GM19452 (cell line): ENCODE measurements around the gene CNOT9.

ENCODE experiments used
- ATAC-seq: cut with Tn5 transposase; IDR thresholded peaks from one replicate; pipeline ENCODE4 v1.9.1; 2021; ENCODE audit not compliant: unreplicated experiment

Gene CNOT9

DNA sequence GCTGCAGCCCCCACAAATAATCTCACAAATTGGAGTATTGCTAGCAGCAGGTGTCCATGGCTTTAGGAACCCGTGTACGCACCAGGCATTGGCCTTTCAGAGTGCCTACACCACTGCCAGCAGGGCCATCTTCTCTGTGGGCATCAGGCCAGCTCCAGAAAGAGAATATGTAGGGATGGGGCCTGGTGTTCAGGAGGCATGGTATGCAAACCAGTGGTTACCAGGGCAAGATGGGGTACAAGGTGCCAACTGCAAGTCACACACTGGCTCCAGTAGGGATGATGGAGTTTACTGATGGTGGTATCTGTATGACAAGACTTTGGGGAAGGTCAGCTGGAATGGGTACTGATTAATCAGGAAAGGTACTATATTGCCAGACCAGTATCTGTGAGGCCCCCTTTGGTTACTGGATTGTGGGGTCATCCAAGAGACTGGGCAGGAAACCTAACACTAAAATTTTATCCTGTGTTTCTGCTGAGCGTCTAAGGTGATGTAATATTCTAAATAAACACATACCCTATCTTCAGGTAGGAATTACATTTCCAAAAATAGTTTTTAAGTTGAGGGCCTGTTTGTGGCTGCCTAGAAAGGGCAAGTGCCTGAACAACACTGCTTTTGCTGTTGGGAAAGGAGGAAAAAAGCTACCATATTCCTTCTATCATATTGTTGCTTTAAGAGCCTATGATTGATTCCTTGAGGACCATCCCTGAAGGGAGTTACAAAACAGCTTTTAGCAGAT lies 9.0 kb downstream of the CNOT9 start:
- no peak for ATAC-seq

DNA sequence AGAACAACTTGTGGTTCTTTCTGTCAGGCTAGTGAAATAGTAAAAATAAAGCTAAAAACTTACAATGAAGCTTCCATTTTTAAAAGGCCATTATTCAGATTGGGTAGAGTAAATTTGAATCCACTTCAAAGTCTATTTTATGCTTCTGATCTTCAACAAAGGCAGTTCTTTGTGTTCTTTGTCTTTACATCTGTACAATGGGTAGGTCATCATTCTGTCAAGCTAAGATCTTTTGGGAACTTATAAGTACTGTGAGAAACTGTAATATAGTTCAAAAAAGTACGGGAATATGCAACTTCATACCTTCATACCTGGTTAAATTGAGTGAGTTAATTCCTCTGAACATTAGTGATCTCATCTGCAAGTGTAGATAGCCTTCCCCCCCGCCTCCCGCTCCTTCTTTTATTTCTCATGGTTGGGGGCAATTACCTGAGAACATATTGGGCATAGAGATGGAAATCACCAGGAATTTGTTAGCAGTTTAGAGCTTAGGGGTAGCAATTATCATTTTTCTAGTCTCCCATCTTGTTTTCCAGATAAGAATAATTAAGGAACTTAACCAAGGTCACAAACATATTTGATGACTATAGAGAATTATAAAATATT lies 9.7 kb downstream of the CNOT9 start:
- no peak for ATAC-seq

DNA sequence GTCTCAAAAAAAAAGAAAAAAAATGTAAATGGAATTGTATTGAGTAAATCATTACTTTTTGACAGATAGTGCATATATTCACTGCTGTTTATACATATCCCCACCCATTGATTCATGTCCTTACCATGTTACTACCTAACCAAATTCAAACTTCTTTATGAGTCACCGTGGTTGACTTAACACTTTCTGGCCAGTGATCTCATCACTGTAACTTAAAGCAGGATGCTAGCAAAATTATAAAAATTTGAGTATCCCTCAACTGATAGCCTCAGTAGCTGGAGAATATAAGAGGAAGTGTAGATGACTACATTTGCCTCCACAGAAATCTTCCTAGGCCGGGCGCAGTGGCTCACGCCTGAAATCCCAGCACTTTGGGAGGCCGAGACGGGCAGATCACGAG lies 13.4 kb downstream of the CNOT9 start:
- peak; percentile 83 for ATAC-seq

DNA sequence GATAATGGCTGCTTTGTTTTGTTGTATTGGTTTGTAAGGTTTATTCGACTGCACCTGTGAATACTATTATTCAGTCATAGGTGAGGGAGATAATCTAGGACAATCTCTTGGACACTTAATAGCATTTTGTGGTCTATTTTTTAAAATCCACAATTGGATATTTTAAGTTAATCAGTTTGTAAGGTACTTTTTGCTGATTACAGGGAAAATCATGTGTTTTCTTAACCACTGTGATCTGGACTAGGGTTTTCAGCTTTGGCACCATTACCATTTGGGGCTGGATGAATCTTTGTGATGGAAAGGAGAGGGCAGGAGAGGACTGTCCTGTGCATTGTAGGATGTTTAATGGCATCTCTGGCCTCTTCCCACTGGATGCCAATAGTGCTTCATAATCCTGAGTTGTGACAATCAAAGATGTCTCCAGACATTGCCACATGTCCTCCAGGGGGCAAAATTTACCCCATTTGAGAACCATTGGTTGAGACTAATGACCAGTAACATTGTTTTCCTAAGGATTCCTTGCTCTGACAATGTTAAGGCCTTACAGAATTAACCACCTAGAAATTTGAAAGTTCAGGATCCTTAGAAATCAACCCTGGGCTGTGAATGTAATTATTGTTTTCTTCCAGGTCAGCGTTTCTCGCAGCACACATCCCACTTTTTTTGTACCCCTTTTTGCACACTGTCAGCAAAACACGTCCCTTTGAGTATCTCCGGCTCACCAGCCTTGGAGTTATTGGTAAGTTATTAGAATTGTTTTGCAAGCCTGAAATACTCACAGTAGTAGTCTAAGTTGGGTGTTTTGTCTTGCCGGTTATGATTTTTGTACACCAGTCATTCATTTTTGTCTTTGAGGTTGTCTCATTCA lies 15.6 kb downstream of the CNOT9 start:
- ATAC-seq = no peak

GRCh38 chr2:218585541-218585940 lies 16.9 kb downstream of the CNOT9 start:
- no peak for ATAC-seq

DNA sequence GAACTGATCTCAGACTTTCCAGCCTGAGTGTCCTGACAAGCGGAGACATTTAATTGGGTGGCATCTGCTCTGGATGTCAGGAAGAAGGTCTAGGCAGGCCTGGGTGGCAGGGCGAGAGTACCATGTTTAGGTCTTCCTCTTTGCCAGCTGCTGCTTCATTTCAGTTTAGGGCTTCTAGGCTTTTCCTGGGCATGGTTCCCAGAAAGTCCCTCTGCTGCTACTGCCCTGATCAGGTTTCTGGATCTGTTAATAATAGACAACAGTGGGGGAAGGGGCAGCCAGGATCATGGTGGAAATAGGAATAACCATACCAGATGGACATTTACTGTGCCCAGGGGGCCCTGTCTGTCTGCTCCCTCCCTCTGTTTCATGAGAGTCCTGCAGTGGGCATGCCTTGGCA lies 36.8 kb downstream of the CNOT9 start:
- no peak for ATAC-seq

- no peak for ATAC-seq
Measured at GRCh38 chr2:218607436-218608115, 38.9 kb downstream of the CNOT9 start, which contains the start of gene PLCD4. PLCD4 (plus strand) TSS chr2:218607899; CDS start chr2:218615740, 7,841 bp downstream.

DNA sequence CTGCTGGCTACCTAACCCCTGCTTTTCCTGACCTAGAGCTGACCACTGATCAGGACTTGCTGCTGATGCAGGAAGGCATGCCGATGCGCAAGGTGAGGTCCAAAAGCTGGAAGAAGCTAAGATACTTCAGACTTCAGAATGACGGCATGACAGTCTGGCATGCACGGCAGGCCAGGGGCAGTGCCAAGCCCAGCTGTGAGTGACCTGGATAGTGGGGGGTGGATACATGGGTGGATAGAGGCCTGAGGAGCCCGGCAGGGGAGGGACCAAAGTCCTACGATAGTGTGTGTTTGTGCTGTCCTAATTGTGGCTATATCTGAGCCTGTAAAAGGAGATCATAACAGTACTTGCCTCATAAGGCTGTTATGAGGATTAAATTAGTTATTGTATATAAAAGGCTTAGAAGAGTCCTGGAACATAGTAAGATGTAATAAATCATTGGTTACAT lies 47.3 kb downstream of the CNOT9 start:
- no peak for ATAC-seq

DNA sequence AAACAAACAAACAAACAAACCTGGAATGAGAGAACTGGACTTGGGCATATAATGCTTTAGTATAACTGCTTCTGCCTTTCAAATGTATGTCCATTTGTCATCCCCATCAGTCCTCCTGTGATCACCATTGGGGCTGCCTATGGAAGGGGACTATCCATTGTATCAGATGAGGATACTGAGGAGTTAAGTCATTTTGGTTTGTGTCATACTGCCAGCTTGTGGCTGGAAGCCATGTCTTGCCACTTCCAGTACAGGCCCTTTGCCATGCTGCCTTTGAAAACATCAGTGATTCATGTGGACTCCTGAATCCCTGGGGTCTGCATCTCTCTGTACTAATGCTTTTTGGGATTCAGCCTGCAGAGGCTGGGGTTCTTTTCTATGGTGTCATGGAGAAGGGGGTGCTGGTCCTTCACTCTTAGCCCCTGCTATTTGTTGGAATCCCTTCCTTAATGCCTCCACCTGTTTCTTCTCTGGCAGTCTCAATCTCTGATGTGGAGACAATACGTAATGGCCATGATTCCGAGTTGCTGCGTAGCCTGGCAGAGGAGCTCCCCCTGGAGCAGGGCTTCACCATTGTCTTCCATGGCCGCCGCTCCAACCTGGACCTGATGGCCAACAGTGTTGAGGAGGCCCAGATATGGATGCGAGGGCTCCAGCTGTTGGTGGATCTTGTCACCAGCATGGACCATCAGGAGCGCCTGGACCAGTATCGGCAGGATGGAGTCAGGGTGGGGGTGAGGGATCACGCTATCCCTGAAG lies 49.6 kb downstream of the CNOT9 start:
- ATAC-seq = no peak

GRCh38 chr2:218621007-218621406 lies 52.4 kb downstream of the CNOT9 start:
- no peak for ATAC-seq

DNA sequence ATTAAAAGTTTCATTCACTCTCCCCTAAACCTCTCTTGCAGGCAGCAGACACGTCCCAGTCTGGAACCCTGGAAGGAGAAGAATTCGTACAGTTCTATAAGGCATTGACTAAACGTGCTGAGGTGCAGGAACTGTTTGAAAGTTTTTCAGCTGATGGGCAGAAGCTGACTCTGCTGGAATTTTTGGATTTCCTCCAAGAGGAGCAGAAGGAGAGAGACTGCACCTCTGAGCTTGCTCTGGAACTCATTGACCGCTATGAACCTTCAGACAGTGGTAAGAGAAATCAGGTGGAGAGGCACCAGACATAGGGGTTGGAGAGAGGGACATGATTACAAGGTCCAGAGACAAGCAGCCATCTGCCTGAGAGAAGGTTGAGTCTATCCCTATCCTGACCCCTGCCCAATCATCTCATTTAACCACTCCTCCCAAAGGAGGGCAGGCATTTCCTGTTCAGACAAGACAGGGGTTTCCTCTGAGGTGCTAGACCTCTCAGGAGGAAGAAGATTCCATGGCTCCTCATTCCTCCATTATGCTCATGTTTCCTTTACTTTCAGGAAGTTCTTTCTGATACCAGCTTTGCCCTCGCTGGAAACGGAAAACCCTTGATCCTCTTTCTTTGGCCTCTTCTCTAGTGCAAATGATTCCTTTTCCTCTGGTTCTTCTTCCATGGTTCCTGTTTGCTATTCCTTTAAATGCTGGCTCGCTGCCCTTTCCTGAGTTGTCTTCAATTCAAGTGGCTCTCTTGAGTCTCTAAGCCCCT lies 54.1 kb downstream of the CNOT9 start:
- ATAC-seq = no peak

GRCh38 chr2:218623366-218623705 lies 54.7 kb downstream of the CNOT9 start:
- ATAC-seq = no peak

DNA sequence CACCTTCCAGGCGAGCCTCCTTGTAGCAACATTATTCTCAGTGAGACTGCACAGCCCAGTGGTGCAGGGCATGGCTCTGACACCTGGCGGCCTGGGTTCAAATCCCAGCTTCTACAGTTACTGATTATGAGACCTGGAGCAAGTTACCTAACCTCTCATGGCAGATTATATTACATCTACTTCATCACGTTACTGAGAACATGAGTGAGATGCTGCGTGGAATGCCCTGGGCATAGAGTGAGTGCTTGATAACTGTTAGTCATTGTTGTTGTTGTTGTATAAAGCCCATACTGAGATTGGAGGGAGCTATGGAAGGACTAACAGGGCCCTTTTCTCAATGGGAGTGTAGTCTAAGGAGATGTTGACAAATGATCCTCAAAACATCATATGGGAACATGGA lies 57.7 kb downstream of the CNOT9 start:
- ATAC-seq = no peak

GRCh38 chr2:218627939-218628338 lies 59.3 kb downstream of the CNOT9 start:
- ATAC-seq = no peak

DNA sequence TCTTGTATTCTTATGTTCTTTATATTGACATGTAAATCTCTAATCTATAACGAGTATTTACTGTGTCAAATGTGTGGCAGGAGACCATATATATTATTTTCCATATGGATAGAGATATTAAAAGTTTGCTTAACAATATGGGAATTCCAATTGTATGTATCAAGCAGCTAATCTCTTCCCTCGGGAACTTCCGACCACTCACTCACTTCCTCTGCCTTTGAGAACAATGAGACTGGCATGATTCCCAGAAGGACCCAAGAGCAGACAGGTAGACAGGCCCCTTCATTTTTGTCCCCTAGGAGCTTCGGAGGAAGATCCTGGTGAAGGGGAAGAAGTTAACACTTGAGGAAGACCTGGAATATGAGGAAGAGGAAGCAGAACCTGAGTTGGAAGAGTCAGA lies 63.2 kb downstream of the CNOT9 start:
- ATAC-seq = no peak

DNA sequence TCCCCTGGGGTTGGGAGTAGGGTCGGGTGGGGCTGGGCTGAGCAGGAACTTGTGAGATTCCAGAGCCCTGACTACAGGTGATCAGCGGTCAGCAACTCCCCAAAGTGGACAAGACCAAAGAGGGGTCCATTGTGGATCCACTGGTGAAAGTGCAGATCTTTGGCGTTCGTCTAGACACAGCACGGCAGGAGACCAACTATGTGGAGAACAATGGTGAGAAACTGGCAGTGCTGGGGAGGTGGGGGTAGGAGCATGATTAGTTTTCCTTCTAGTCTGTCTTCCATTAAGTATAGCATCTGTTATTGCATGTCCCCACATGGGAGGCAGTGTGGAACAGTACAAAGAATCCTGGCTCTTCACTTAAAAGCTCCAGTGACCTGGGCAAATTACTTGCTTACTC lies 67.1 kb downstream of the CNOT9 start:
- no peak for ATAC-seq

GRCh38 chr2:218638372-218638771 lies 69.7 kb downstream of the CNOT9 start:
- no peak for ATAC-seq

- ATAC-seq = no peak
Measured at GRCh38 chr2:218642121-218642656, 73.5 kb downstream of the CNOT9 start.

- no peak for ATAC-seq
Measured at GRCh38 chr2:218642786-218643185, 74.1 kb downstream of the CNOT9 start.
